H9 (cell line): Measurements from ENCODE around the gene ADAM19. TPM values are rescaled to one million over a fixed set of nuclear protein-coding genes. Genes with fewer than 3 reads are reported as not detected.

Experiments
- DNase-seq: peaks from one replicate; pipeline ENCODE4 v3.0.0-alpha.2; 2017
- H2AFZ ChIP-seq: one replicate; pipeline ENCODE4 v1.6.1; 2013; ENCODE audit warnings: mild to moderate bottlenecking, low read length, control low read depth, moderate library complexity
- H2AK5ac ChIP-seq: 2 replicates; pipeline ENCODE4 v1.6.1; 2013; ENCODE audit warnings: low read length, control low read depth, mixed read lengths; ENCODE audit not compliant: insufficient read length
- H2BK120ac ChIP-seq: one replicate; pipeline ENCODE4 v1.6.1; 2013; ENCODE audit warnings: low read depth, mild to moderate bottlenecking, low read length, control low read depth, inconsistent platforms; ENCODE audit not compliant: poor library complexity, severe bottlenecking
- H2BK12ac ChIP-seq: 2 replicates; pipeline ENCODE4 v1.6.1; 2013; ENCODE audit warnings: low read length, control low read depth, mixed read lengths, low read depth; ENCODE audit not compliant: insufficient read length
- H2BK15ac ChIP-seq: 2 replicates; pipeline ENCODE4 v1.6.1; 2013; ENCODE audit warnings: low read depth, low read length, control low read depth
- H2BK20ac ChIP-seq: one replicate; pipeline ENCODE4 v1.6.1; 2013; ENCODE audit warnings: low read depth, mild to moderate bottlenecking, low read length, control low read depth, inconsistent platforms; ENCODE audit not compliant: poor library complexity, severe bottlenecking
- H2BK5ac ChIP-seq: 2 replicates; pipeline ENCODE4 v1.6.1; 2013; ENCODE audit warnings: low read length, control low read depth, mixed read lengths; ENCODE audit not compliant: insufficient read length
- H3K14ac ChIP-seq: 2 replicates; pipeline ENCODE4 v1.6.1; 2013; ENCODE audit warnings: low read length, control low read depth; ENCODE audit not compliant: insufficient read depth
- H3K18ac ChIP-seq: 2 replicates; pipeline ENCODE4 v1.6.1; 2013; ENCODE audit warnings: low read depth, mild to moderate bottlenecking, mixed read lengths, low read length, control low read depth; ENCODE audit not compliant: insufficient read length
- H3K23ac ChIP-seq: 2 replicates; pipeline ENCODE4 v1.6.1; 2013; ENCODE audit warnings: low read length, control low read depth, mixed read lengths, low read depth; ENCODE audit not compliant: insufficient read length
- H3K23me2 ChIP-seq: 2 replicates; pipeline ENCODE4 v1.6.1; 2013; ENCODE audit warnings: low read depth, mild to moderate bottlenecking, mixed read lengths, low read length, control low read depth; ENCODE audit not compliant: insufficient read length, poor library complexity, severe bottlenecking
- H3K27ac ChIP-seq: 2 replicates; pipeline ENCODE4 v1.5.1; 2013; ENCODE audit warnings: low read length, control low read depth, mixed read lengths, low read depth; ENCODE audit not compliant: insufficient read length
- H3K27me3 ChIP-seq: 2 replicates; pipeline ENCODE4 v1.6.1; 2013; ENCODE audit warnings: low read length, control low read depth, inconsistent platforms; ENCODE audit not compliant: insufficient read depth
- H3K4ac ChIP-seq: 2 replicates; pipeline ENCODE4 v1.6.1; 2013; ENCODE audit warnings: low read depth, mild to moderate bottlenecking, control low read depth, inconsistent platforms, low read length, moderate library complexity
- H3K4me1 ChIP-seq: 2 replicates; pipeline ENCODE4 v1.6.1; 2013; ENCODE audit warnings: low read length, control low read depth, inconsistent platforms; ENCODE audit not compliant: insufficient read depth
- H3K4me2 ChIP-seq: 2 replicates; pipeline ENCODE4 v1.6.1; 2013; ENCODE audit warnings: low read length, control low read depth, mixed read lengths; ENCODE audit not compliant: insufficient read length, insufficient read depth
- H3K56ac ChIP-seq: 2 replicates; pipeline ENCODE4 v1.6.1; 2013; ENCODE audit warnings: low read depth, mild to moderate bottlenecking, mixed read lengths, low read length, control low read depth; ENCODE audit not compliant: insufficient read length
- H3K79me1 ChIP-seq: 2 replicates; pipeline ENCODE4 v1.6.1; 2013; ENCODE audit warnings: low read depth, mild to moderate bottlenecking, moderate library complexity, low read length, control low read depth, inconsistent platforms; ENCODE audit not compliant: insufficient read depth, poor library complexity, severe bottlenecking
- H3K79me2 ChIP-seq: 2 replicates; pipeline ENCODE4 v1.6.1; 2013; ENCODE audit warnings: low read length, control low read depth, inconsistent platforms; ENCODE audit not compliant: insufficient read depth
- H3K9ac ChIP-seq: 2 replicates; pipeline ENCODE4 v1.6.1; 2013; ENCODE audit warnings: low read length, control low read depth, mixed read lengths; ENCODE audit not compliant: insufficient read length; ENCODE audit errors: extremely low read depth
- H3K9me3 ChIP-seq: one replicate; pipeline ENCODE4 v1.6.1; 2013; ENCODE audit warnings: low read depth, low read length, inconsistent platforms; ENCODE audit not compliant: control insufficient read depth
- H3T11ph ChIP-seq: one replicate; pipeline ENCODE4 v1.6.1; 2013; ENCODE audit warnings: mild to moderate bottlenecking, low read length, control low read depth, inconsistent platforms
- H4K20me1 ChIP-seq: one replicate; pipeline ENCODE4 v1.6.1; 2013; ENCODE audit not compliant: control insufficient read depth, insufficient read length, insufficient read depth
- H4K5ac ChIP-seq: 2 replicates; pipeline ENCODE4 v1.6.1; 2013; ENCODE audit warnings: low read depth, mild to moderate bottlenecking, mixed read lengths, low read length, control low read depth; ENCODE audit not compliant: insufficient read length
- H4K8ac ChIP-seq: replicated peaks from 2 replicates; pipeline ENCODE4 v1.6.1; 2013; ENCODE audit warnings: low read length, control low read depth, mixed read lengths, low read depth; ENCODE audit not compliant: insufficient read length
- H4K91ac ChIP-seq: 2 replicates; pipeline ENCODE4 v1.6.1; 2013; ENCODE audit warnings: low read depth, mild to moderate bottlenecking, moderate library complexity, mixed read lengths, low read length, control low read depth; ENCODE audit not compliant: insufficient read length
- H3K27ac Mint-ChIP-seq, 3 experiments: 2 replicates in 2 of 3; 3 replicates in 1 of 3; pipeline ENCODE4 v1.8.0; 2020 to 2021; ENCODE audit warnings: mixed read lengths in 3 of 3, mild to moderate bottlenecking in 1 of 3, moderate library complexity in 1 of 3
- H3K27me3 Mint-ChIP-seq: 2 replicates; pipeline ENCODE4 v1.8.0; 2021; ENCODE audit warnings: low read depth, mild to moderate bottlenecking, moderate library complexity, mixed read lengths
- H3K36me3 Mint-ChIP-seq, 3 experiments: 2 replicates in 2 of 3; 3 replicates in 1 of 3; pipeline ENCODE4 v1.8.0; 2020 to 2021; ENCODE audit warnings: low read depth in 3 of 3, mixed read lengths in 3 of 3; ENCODE audit not compliant: insufficient read depth in 1 of 3
- H3K4me1 Mint-ChIP-seq, 2 experiments: 2 replicates each; pipeline ENCODE4 v1.8.0; 2020; ENCODE audit warnings: mixed read lengths in 2 of 2
- H3K4me3 Mint-ChIP-seq, 2 experiments: 2 replicates in 1 of 2; 3 replicates in 1 of 2; pipeline ENCODE4 v1.8.0; 2020 to 2021; ENCODE audit warnings: mild to moderate bottlenecking in 2 of 2, mixed read lengths in 2 of 2, moderate library complexity in 1 of 2
- H3K9me3 Mint-ChIP-seq, 2 experiments: 2 replicates in 1 of 2; 3 replicates in 1 of 2; pipeline ENCODE4 v1.8.0; 2020; ENCODE audit warnings: mild to moderate bottlenecking in 2 of 2, mixed read lengths in 2 of 2, moderate library complexity in 1 of 2
- WGBS: extraction: QIAGEN DNeasy Blood & Tissue Kit; methylation state at CpG from one replicate; pipeline ENCODE4 v1.1.7; 2013; ENCODE audit warnings: missing lambda C conversion rate, low lambda C conversion rate, mixed read lengths; ENCODE audit not compliant: insufficient read length; ENCODE audit errors: extremely low coverage; 5-methylcytosine and 5-hydroxymethylcytosine counted together
- total RNA-seq: library from RNA; stranded (reverse); gene quantifications from 2 replicates; pipeline ENCODE4 v1.2.1, GENCODE V29; 2021
- TF ChIP-seq, protein P1 (sequence below): fragments of 200-600 bp; sonication (generic); conservative IDR thresholded peaks from 3 replicates; pipeline ENCODE4 v1.8.0; 2021; ENCODE audit warnings: antibody characterized with exemption, mild to moderate bottlenecking

ADAM19 gene
- total RNA-seq, 1 experiment from 2014 or later = 9.9 TPM

DNA sequence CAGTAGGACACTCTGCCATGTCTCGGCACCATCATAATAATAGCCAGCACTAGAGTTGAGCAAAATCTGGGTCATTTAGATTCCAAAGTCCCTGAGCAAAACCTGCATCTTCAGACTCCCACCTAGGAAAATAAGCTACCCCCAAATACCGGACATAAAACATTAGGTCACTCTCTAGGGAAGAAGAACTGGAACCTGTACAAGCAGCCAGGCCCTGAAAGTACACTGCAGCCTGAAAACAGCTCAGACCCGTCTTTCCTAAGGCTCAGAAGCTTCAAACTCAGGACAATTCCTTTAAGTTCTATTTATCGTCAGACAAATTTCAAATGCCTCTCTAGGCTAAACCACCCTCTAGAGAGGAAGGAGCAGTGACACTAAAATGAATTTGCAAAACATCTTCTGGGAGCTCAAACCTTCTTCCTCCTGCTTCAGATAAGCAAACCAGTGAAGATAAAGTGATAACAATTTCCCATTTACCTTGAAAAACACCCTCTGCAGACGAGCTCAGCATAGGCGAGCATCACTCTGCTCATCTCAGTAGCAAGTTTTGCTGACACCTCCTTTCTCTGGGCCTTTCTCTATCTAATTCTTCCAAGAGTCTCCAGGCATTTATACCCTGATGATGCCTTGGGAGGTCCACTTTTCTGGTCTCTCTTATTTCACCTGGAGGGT is 34.0 kb downstream of the ADAM19 start:
- H4K20me1 ChIP-seq = no peaks in the 10 kb centered on the region
- H3K9ac ChIP-seq = no peak overlapping the region
- TF ChIP-seq, protein P1, sequence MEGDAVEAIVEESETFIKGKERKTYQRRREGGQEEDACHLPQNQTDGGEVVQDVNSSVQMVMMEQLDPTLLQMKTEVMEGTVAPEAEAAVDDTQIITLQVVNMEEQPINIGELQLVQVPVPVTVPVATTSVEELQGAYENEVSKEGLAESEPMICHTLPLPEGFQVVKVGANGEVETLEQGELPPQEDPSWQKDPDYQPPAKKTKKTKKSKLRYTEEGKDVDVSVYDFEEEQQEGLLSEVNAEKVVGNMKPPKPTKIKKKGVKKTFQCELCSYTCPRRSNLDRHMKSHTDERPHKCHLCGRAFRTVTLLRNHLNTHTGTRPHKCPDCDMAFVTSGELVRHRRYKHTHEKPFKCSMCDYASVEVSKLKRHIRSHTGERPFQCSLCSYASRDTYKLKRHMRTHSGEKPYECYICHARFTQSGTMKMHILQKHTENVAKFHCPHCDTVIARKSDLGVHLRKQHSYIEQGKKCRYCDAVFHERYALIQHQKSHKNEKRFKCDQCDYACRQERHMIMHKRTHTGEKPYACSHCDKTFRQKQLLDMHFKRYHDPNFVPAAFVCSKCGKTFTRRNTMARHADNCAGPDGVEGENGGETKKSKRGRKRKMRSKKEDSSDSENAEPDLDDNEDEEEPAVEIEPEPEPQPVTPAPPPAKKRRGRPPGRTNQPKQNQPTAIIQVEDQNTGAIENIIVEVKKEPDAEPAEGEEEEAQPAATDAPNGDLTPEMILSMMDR = no peak

More for the DNA sequence above, 34.0 kb downstream of the ADAM19 start:
- H3K4me1 Mint-ChIP-seq = peaks cover 10 to 11% of the 10 kb centered on the region in 2 experiments
- H2BK12ac ChIP-seq = no peak overlapping the region
- H3K27ac Mint-ChIP-seq = peak overlapping the region in 2 of 3 experiments; percentile 8 to 20; a peak in 1 of 7 replicates
- no peaks in the 10 kb centered on the region for H3K27me3 ChIP-seq
- H4K91ac ChIP-seq = no peak overlapping the region
- no peak overlapping the region for H3K4me2 ChIP-seq
- no peak overlapping the region for H3K18ac ChIP-seq
- no peaks in the 10 kb centered on the region for H3K27me3 Mint-ChIP-seq
- no peak overlapping the region for H3K56ac ChIP-seq
- H2BK5ac ChIP-seq = no peak overlapping the region
- no peak for DNase-seq
- H3K4me3 Mint-ChIP-seq = no peak overlapping the region
- H2AFZ ChIP-seq = no peak overlapping the region
- peaks cover 3% of the 10 kb centered on the region; the same call in 1 of the 2 replicates for H3K4me1 ChIP-seq
- H3K14ac ChIP-seq = no peak overlapping the region
- H3K9me3 ChIP-seq = no peaks in the 10 kb centered on the region
- no peak overlapping the region for H3K23ac ChIP-seq
- H2BK15ac ChIP-seq = no peak overlapping the region
- H3K79me1 ChIP-seq = no peaks in the 10 kb centered on the region
- no peak overlapping the region for H3K27ac ChIP-seq
- H3K9me3 Mint-ChIP-seq = no peaks in the 10 kb centered on the region
- H3K23me2 ChIP-seq = no peaks in the 10 kb centered on the region
- no peaks in the 10 kb centered on the region for H3K79me2 ChIP-seq
- H2BK20ac ChIP-seq = no peak overlapping the region
- no peak overlapping the region for H3K4ac ChIP-seq
- no CpG with 5 or more reads among the region's 6 CpGs for WGBS
- no peak overlapping the region for H4K8ac ChIP-seq
- H2AK5ac ChIP-seq = no peak overlapping the region
- H3T11ph ChIP-seq = no peak overlapping the region
- H4K5ac ChIP-seq = no peak overlapping the region
- peaks cover 0 to 5% (median 5%) of the 10 kb centered on the region in 3 experiments; a peak in 5 of 7 replicates for H3K36me3 Mint-ChIP-seq
- H2BK120ac ChIP-seq = no peak overlapping the region
